ENCODE results near the gene SPC25.
A peak's percentile ranks its signal among the peaks of the same experiment; 100 is the strongest.

SPC25 gene

DNA sequence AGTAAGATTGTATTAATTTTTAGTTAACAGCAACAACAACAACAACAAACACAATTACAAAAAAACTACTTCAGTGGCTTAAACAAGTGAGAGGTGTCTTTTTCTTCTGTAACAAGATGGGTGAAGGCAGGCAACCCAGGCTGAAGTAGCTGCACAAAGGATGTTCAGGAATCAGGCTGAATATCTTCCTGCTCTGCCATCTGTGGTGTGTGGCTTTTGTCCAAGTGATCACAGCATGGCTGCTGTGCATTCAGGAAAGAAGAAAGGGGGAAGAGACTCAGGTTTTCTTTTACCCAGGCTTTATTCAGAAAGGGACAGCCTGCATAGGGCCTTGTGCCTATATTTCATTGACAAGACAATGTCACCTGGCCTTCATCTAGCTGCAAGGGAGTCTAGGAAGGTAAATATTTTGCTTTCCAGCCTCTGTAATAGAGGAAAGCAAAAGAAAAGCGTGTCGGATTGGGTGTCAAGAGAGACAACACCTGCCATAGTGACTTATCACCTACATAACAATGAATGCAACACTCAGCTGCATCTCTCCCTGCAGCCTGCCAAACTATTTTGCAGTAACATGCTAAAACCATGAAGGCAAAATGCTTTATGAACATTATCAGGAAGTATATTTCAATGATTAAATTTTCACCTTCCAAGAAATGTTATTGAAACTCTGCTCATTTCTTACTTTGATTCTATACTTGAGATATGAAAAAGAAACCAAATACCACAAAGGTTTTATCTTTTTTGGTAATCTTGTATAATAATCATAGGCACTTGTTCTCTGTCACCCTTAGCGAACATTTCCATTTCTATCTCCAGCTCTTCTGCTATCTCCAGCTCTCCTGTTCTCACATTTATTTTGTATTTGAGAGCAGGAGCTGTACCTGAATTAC lies 25.5 kb upstream of the SPC25 start:
- Histone ChIP-seq H4K91ac (ENCODE audit: low read depth, low read length, poor library complexity) (no peak overlapping the region), H3K27ac (replicated peaks; ENCODE audit: low read length) (no peak overlapping the region), H3K9ac (ENCODE audit: low read depth, low read length, poor library complexity) (no peak overlapping the region), H3K4me3 (ENCODE audit: low read length in 2 of 2) (no peak overlapping the region), H2AFZ (ENCODE audit: low read length) (no peak overlapping the region), H2BK120ac (ENCODE audit: low read depth, low read length) (no peak overlapping the region), H3K9me3 (replicated peaks in 1 of 2; ENCODE audit: control insufficient read depth in 2 of 2, insufficient read depth in 1 of 2, low read depth in 1 of 2, low read length in 2 of 2) (peaks cover 6 to 9% of the 10 kb centered on the region in 2 donors), H3K4ac (ENCODE audit: low read length) (no peak overlapping the region), H3K4me2 (ENCODE audit: insufficient read depth, low read length, poor library complexity, severe bottlenecking) (no peak overlapping the region), H2BK15ac (ENCODE audit: low read length) (no peak overlapping the region), H3K79me1 (ENCODE audit: low read depth, low read length) (no peaks in the 10 kb centered on the region), H2AK5ac (ENCODE audit: low read depth, low read length) (no peak overlapping the region), H3K14ac (ENCODE audit: low read length) (no peak overlapping the region), H4K8ac (ENCODE audit: low read depth, low read length) (no peak overlapping the region), H3K23ac (ENCODE audit: low read depth, low read length, poor library complexity) (no peak overlapping the region), H3K36me3 (replicated peaks in 1 of 2; ENCODE audit: control insufficient read depth in 2 of 2, insufficient read depth in 2 of 2, low read length in 2 of 2) (no peaks in the 10 kb centered on the region), H3K27me3 (ENCODE audit: control insufficient read depth in 3 of 3, insufficient read depth in 3 of 3, low read depth in 1 of 3, low read length in 3 of 3) (no peaks in the 10 kb centered on the region), H2BK5ac (ENCODE audit: low read length) (no peak overlapping the region), H2BK12ac (ENCODE audit: low read length) (no peak overlapping the region), H3K4me1 (ENCODE audit: control insufficient read depth in 2 of 2, insufficient read depth in 1 of 2, low read depth in 1 of 2, low read length in 2 of 2) (peaks cover 5 to 6% of the 10 kb centered on the region in 2 donors), H3K18ac (ENCODE audit: low read length) (no peak overlapping the region)
- DNase-seq (ENCODE audit: low spot score) = no peak
- no CpG with 5 or more reads among the region's 3 CpGs for WGBS, 2 donors (ENCODE audit: extremely low coverage in 2 of 2, insufficient read length in 2 of 2, insufficient replicate concordance in 1 of 2)

DNA sequence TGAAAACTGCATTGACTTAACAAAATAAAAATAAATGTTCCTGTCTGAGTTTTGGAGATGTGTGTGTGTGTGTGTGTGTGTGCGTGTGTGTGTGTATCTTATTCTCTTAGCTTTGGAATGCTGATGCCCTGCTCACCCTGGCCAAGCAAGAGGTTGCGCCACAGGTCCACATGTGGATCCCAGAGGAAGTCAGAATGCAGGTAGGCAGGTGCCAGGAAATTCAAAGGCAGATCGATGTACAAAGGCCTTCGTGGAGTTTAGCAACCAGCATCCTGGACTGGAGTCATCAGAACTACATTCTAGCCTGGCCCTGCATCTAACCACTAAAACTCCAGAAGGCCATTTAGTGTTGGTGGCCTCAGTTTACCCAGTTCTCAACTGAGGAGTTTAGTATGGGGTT lies 23.3 kb upstream of the SPC25 start:
- Histone ChIP-seq H4K8ac (ENCODE audit: low read depth, low read length) (no peak overlapping the region), H2BK5ac (ENCODE audit: low read length) (no peak overlapping the region), H2BK15ac (ENCODE audit: low read length) (no peak overlapping the region), H3K27ac (replicated peaks; ENCODE audit: low read length) (no peak overlapping the region), H3K27me3 (ENCODE audit: control insufficient read depth in 3 of 3, insufficient read depth in 3 of 3, low read depth in 1 of 3, low read length in 3 of 3) (no peaks in the 10 kb centered on the region), H3K4me2 (ENCODE audit: insufficient read depth, low read length, poor library complexity, severe bottlenecking) (no peak overlapping the region), H2AFZ (ENCODE audit: low read length) (no peak overlapping the region), H3K79me1 (ENCODE audit: low read depth, low read length) (no peaks in the 10 kb centered on the region), H3K9ac (ENCODE audit: low read depth, low read length, poor library complexity) (no peak overlapping the region), H2BK120ac (ENCODE audit: low read depth, low read length) (no peak overlapping the region), H2BK12ac (ENCODE audit: low read length) (no peak overlapping the region), H3K9me3 (replicated peaks in 1 of 2; ENCODE audit: control insufficient read depth in 2 of 2, insufficient read depth in 1 of 2, low read depth in 1 of 2, low read length in 2 of 2) (peaks cover 6 to 9% of the 10 kb centered on the region in 2 donors), H3K4me1 (ENCODE audit: control insufficient read depth in 2 of 2, insufficient read depth in 1 of 2, low read depth in 1 of 2, low read length in 2 of 2) (peaks cover 5 to 6% of the 10 kb centered on the region in 2 donors), H3K36me3 (replicated peaks in 1 of 2; ENCODE audit: control insufficient read depth in 2 of 2, insufficient read depth in 2 of 2, low read length in 2 of 2) (no peaks in the 10 kb centered on the region), H3K4me3 (ENCODE audit: low read length in 2 of 2) (peak overlapping the region in 1 of 2 donors; percentile 6), H4K91ac (ENCODE audit: low read depth, low read length, poor library complexity) (no peak overlapping the region), H2AK5ac (ENCODE audit: low read depth, low read length) (no peak overlapping the region), H3K4ac (ENCODE audit: low read length) (no peak overlapping the region), H3K23ac (ENCODE audit: low read depth, low read length, poor library complexity) (no peak overlapping the region), H3K14ac (ENCODE audit: low read length) (no peak overlapping the region), H3K18ac (ENCODE audit: low read length) (no peak overlapping the region)
- WGBS, 2 donors (ENCODE audit: extremely low coverage in 2 of 2, insufficient read length in 2 of 2, insufficient replicate concordance in 1 of 2) = no CpG with 5 or more reads among the region's 4 CpGs
- DNase-seq (ENCODE audit: low spot score) = no peak

DNA sequence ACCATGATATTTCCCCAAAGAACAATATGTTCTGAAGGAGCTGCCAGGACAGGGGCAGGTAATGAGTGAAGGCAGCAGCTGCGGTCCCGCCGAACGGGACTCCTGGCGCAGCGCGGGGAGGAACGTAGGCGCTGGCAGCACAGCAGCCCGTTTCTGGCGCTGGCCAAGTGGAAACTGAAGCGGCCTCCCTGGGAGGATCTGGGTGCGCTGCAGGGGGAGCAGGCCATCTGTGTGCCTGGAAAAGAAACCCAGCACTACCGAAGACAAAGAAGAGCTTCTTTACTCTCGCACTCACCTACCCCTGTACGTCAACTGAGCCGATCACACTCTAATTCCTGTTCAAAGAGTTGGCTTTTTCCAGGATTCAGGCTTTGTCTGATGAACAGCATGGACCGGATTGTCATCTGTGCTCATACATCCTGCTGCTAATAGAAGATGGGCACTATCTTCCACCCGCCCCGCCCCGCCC lies 22.7 kb upstream of the SPC25 start:
- Histone ChIP-seq H2BK5ac (ENCODE audit: low read length) (no peak overlapping the region), H2BK120ac (ENCODE audit: low read depth, low read length) (no peak overlapping the region), H3K14ac (ENCODE audit: low read length) (no peak overlapping the region), H2BK12ac (ENCODE audit: low read length) (no peak overlapping the region), H3K36me3 (replicated peaks in 1 of 2; ENCODE audit: control insufficient read depth in 2 of 2, insufficient read depth in 2 of 2, low read length in 2 of 2) (no peaks in the 10 kb centered on the region), H3K4me1 (ENCODE audit: control insufficient read depth in 2 of 2, insufficient read depth in 1 of 2, low read depth in 1 of 2, low read length in 2 of 2) (peaks cover 6% of the 10 kb centered on the region in 2 donors), H3K23ac (ENCODE audit: low read depth, low read length, poor library complexity) (no peak overlapping the region), H3K9me3 (replicated peaks in 1 of 2; ENCODE audit: control insufficient read depth in 2 of 2, insufficient read depth in 1 of 2, low read depth in 1 of 2, low read length in 2 of 2) (peaks cover 6 to 9% of the 10 kb centered on the region in 2 donors), H2BK15ac (ENCODE audit: low read length) (no peak overlapping the region), H2AK5ac (ENCODE audit: low read depth, low read length) (no peak overlapping the region), H2AFZ (ENCODE audit: low read length) (peak overlapping the region; percentile 74), H3K18ac (ENCODE audit: low read length) (peak overlapping the region; percentile 82), H4K8ac (ENCODE audit: low read depth, low read length) (no peak overlapping the region), H3K27me3 (ENCODE audit: control insufficient read depth in 3 of 3, insufficient read depth in 3 of 3, low read depth in 1 of 3, low read length in 3 of 3) (no peaks in the 10 kb centered on the region), H4K91ac (ENCODE audit: low read depth, low read length, poor library complexity) (no peak overlapping the region), H3K27ac (replicated peaks; ENCODE audit: low read length) (no peak overlapping the region), H3K9ac (ENCODE audit: low read depth, low read length, poor library complexity) (no peak overlapping the region), H3K79me1 (ENCODE audit: low read depth, low read length) (no peaks in the 10 kb centered on the region), H3K4me3 (ENCODE audit: low read length in 2 of 2) (peak overlapping the region in 1 of 2 donors; percentile 10), H3K4ac (ENCODE audit: low read length) (no peak overlapping the region), H3K4me2 (ENCODE audit: insufficient read depth, low read length, poor library complexity, severe bottlenecking) (peak overlapping the region; percentile 47)
- no peak for DNase-seq (ENCODE audit: low spot score)
- WGBS, 2 donors (ENCODE audit: extremely low coverage in 2 of 2, insufficient read length in 2 of 2, insufficient replicate concordance in 1 of 2) = no CpG with 5 or more reads among the region's 21 CpGs

DNA sequence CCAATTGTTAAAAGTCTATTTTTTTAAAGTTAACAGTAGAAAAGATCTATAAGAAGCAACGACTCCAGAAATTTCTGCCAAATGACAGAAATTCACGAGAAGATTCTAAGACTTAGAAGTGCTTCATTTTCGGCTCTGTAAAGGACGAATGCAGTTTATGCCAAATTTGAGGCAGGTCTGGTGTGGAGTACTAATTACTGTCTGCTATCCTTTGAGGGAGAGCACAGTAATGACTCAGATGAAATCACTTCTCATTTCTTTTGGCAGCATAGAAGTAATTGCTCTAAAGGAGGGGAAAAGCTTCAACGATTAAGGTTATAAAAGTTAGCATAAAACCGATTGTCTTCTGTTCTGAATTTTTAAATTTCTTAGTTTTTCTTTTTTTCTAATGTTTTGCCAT lies 22.2 kb upstream of the SPC25 start:
- H3K4me2 ChIP-seq (ENCODE audit: insufficient read depth, low read length, poor library complexity, severe bottlenecking) = no peak overlapping the region
- H2BK15ac ChIP-seq (ENCODE audit: low read length) = no peak overlapping the region
- no peak overlapping the region for H4K91ac ChIP-seq (ENCODE audit: low read depth, low read length, poor library complexity)
- H3K79me1 ChIP-seq (ENCODE audit: low read depth, low read length) = no peaks in the 10 kb centered on the region
- no peak overlapping the region for H2BK12ac ChIP-seq (ENCODE audit: low read length)
- H2AFZ ChIP-seq (ENCODE audit: low read length) = no peak overlapping the region
- H3K36me3 ChIP-seq (replicated peaks in 1 of 2; ENCODE audit: control insufficient read depth in 2 of 2, insufficient read depth in 2 of 2, low read length in 2 of 2) = no peaks in the 10 kb centered on the region
- peaks cover 6 to 9% of the 10 kb centered on the region in 2 donors for H3K9me3 ChIP-seq (replicated peaks in 1 of 2; ENCODE audit: control insufficient read depth in 2 of 2, insufficient read depth in 1 of 2, low read depth in 1 of 2, low read length in 2 of 2)
- no peak for DNase-seq (ENCODE audit: low spot score)
- H3K4me3 ChIP-seq (ENCODE audit: low read length in 2 of 2) = no peak overlapping the region
- no peak overlapping the region for H4K8ac ChIP-seq (ENCODE audit: low read depth, low read length)
- H3K9ac ChIP-seq (ENCODE audit: low read depth, low read length, poor library complexity) = no peak overlapping the region
- no peak overlapping the region for H3K4ac ChIP-seq (ENCODE audit: low read length)
- no peak overlapping the region for H2AK5ac ChIP-seq (ENCODE audit: low read depth, low read length)
- H3K23ac ChIP-seq (ENCODE audit: low read depth, low read length, poor library complexity) = no peak overlapping the region
- H3K27me3 ChIP-seq (ENCODE audit: control insufficient read depth in 3 of 3, insufficient read depth in 3 of 3, low read depth in 1 of 3, low read length in 3 of 3) = no peaks in the 10 kb centered on the region
- no peak overlapping the region for H2BK120ac ChIP-seq (ENCODE audit: low read depth, low read length)
- no peak overlapping the region for H2BK5ac ChIP-seq (ENCODE audit: low read length)
- no peak overlapping the region for H3K27ac ChIP-seq (replicated peaks; ENCODE audit: low read length)
- no peak overlapping the region for H3K18ac ChIP-seq (ENCODE audit: low read length)
- no peak overlapping the region for H3K14ac ChIP-seq (ENCODE audit: low read length)
- no CpG with 5 or more reads among the region's 6 CpGs for WGBS, 2 donors (ENCODE audit: extremely low coverage in 2 of 2, insufficient read length in 2 of 2, insufficient replicate concordance in 1 of 2)
- H3K4me1 ChIP-seq (ENCODE audit: control insufficient read depth in 2 of 2, insufficient read depth in 1 of 2, low read depth in 1 of 2, low read length in 2 of 2) = peaks cover 6 to 10% of the 10 kb centered on the region in 2 donors
